HEK293T (cell line): Measurements from ENCODE around the gene KIAA1671.

Source experiments
- CTBP1 ChIP-seq: fragments of 450-650 bp; IDR thresholded peaks from 2 replicates; pipeline ENCODE4 v1.6.1; 2016; ENCODE audit warnings: borderline replicate concordance
- ELF4 ChIP-seq: fragments of 450-650 bp; IDR thresholded peaks from 2 replicates; pipeline ENCODE4 v1.6.1; 2017; ENCODE audit warnings: antibody characterized with exemption
- SP1 ChIP-seq: fragments of 450-650 bp; IDR thresholded peaks from 2 replicates; pipeline ENCODE4 v1.6.1; 2017
- TARDBP ChIP-seq: fragments of 450-650 bp; IDR thresholded peaks from 2 replicates; pipeline ENCODE4 v1.6.1; 2016
- TF ChIP-seq, protein P1 (sequence below): fragments of 450-650 bp; IDR thresholded peaks from 2 replicates; pipeline ENCODE4 v1.6.1; 2016

- no peak for TF ChIP-seq ELF4
- TF ChIP-seq TARDBP: no peak
- no peak for TF ChIP-seq CTBP1
- TF ChIP-seq, protein P1, sequence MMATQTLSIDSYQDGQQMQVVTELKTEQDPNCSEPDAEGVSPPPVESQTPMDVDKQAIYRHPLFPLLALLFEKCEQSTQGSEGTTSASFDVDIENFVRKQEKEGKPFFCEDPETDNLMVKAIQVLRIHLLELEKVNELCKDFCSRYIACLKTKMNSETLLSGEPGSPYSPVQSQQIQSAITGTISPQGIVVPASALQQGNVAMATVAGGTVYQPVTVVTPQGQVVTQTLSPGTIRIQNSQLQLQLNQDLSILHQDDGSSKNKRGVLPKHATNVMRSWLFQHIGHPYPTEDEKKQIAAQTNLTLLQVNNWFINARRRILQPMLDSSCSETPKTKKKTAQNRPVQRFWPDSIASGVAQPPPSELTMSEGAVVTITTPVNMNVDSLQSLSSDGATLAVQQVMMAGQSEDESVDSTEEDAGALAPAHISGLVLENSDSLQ: no peak
- no peak for TF ChIP-seq SP1
Measured at GRCh38 chr22:25064894-25065560, 112.5 kb downstream of the KIAA1671 start.
